ENCODE results near the gene EIF1AD.

The EIF1AD gene

DNA sequence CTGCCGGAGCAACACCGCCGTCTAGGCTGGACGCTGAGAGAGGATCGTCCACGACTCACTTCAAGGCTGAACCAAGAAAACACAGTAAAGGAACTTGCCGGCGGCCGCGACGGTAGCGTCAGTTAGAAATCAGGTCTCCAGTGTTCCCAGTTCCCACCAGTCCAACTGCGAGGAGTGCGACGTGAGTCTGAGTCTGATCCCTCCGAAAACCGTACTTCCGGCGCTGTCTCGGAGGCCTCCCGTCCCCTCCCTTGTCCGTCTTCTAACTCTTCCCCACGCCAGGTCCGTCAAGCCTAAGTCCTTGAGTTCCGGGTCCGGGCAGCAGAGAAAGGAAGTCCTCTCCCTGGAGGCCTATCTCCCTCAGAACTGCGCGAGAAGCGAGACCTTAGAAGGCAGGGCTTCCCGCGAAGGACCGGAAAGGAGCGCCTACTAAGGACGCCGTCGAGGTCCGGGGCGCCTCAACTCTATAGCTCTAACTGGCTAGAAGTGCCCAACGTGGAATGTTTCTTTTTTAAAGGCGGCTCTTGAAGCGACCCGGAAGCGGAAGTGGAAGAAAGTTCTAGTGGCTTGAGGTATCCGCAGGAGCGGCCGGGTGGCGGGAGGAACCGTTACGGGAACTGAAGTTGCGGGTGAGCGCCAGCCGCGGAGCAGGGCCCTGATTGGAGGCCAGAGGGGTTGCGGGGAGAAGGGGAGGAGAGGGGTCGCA is at the start of gene EIF1AD, which contains the start of gene BANF1:
Gene EIF1AD (minus strand): TSS at position 216 of the 706 bp plus-strand sequence. CDS start 1,768 bp downstream, outside the sequence.
Gene BANF1 (plus strand): TSS at position 562 of the 706 bp plus-strand sequence. CDS start 748 bp downstream, outside the sequence.
- Histone ChIP-seq H3K79me2 (ENCODE audit: insufficient read depth, low read depth) (peaks cover 27% of the 10 kb centered on the region), H2AFZ (ENCODE audit: low read depth) (peak within 1 kb of the TSS; percentile 58; the same call in 1 of the 2 replicates), H3K4me1 (ENCODE audit: low read depth, poor library complexity, severe bottlenecking) (peaks cover 16% of the 10 kb centered on the region), H3K36me3 (ENCODE audit: insufficient read depth) (peaks cover 5% of the 10 kb centered on the region; the same call in 1 of the 2 replicates), H3K27me3 (ENCODE audit: insufficient read depth, low read depth) (no peaks in the 10 kb centered on the region), H3K27ac (peak within 1 kb of the TSS; percentile 72), H4K20me1 (ENCODE audit: insufficient read depth) (no peaks in the 10 kb centered on the region), H3K4me3 (IDR thresholded peaks at IDR 0.05; ENCODE audit: insufficient read depth, low read depth, low read length) (no peak within 1 kb of the TSS), H3K4me2 (peak within 1 kb of the TSS; percentile 72), H3K9ac (peak within 1 kb of the TSS; percentile 63)
- TF ChIP-seq CTCF (conservative IDR thresholded peaks at IDR 0.05; ENCODE audit: low read depth, low read length) = no peak

- Histone ChIP-seq H3K4me2 (peak overlapping the region; percentile 99), H3K4me3 (IDR thresholded peaks at IDR 0.05; ENCODE audit: insufficient read depth, low read depth, low read length) (no peak overlapping the region), H3K36me3 (ENCODE audit: insufficient read depth) (peaks cover 12% of the 10 kb centered on the region; the same call in 1 of the 2 replicates), H4K20me1 (ENCODE audit: insufficient read depth) (no peaks in the 10 kb centered on the region), H3K9ac (peak overlapping the region; percentile 61; the same call in 1 of the 2 replicates), H2AFZ (ENCODE audit: low read depth) (peak overlapping the region; percentile 76), H3K27me3 (ENCODE audit: insufficient read depth, low read depth) (no peaks in the 10 kb centered on the region), H3K27ac (peak overlapping the region; percentile 59), H3K79me2 (ENCODE audit: insufficient read depth, low read depth) (peaks cover 42% of the 10 kb centered on the region), H3K4me1 (ENCODE audit: low read depth, poor library complexity, severe bottlenecking) (peaks cover 37% of the 10 kb centered on the region)
- TF ChIP-seq CTCF (conservative IDR thresholded peaks at IDR 0.05; ENCODE audit: low read depth, low read length) = no peak
Observed at GRCh38 chr11:66051371-66051765, 49.4 kb upstream of the EIF1AD start.

GRCh38 chr11:66050581-66051231 is 48.7 kb upstream of the EIF1AD start:
- Histone ChIP-seq H3K79me2 (ENCODE audit: insufficient read depth, low read depth) (peaks cover 36% of the 10 kb centered on the region), H3K27ac (peak overlapping the region; percentile 59; the same call in 1 of the 2 replicates), H3K4me1 (ENCODE audit: low read depth, poor library complexity, severe bottlenecking) (peaks cover 37% of the 10 kb centered on the region), H3K4me3 (IDR thresholded peaks at IDR 0.05; ENCODE audit: insufficient read depth, low read depth, low read length) (no peak overlapping the region), H3K4me2 (peak overlapping the region; percentile 99; the same call in 1 of the 2 replicates), H3K27me3 (ENCODE audit: insufficient read depth, low read depth) (no peaks in the 10 kb centered on the region), H2AFZ (ENCODE audit: low read depth) (peak overlapping the region; percentile 76; the same call in 1 of the 2 replicates), H3K36me3 (ENCODE audit: insufficient read depth) (peaks cover 8% of the 10 kb centered on the region; the same call in 1 of the 2 replicates), H3K9ac (peak overlapping the region; percentile 61; the same call in 1 of the 2 replicates), H4K20me1 (ENCODE audit: insufficient read depth) (no peaks in the 10 kb centered on the region)
- TF ChIP-seq CTCF (conservative IDR thresholded peaks at IDR 0.05; ENCODE audit: low read depth, low read length) = no peak

GRCh38 chr11:66048547-66049323 is 46.8 kb upstream of the EIF1AD start, which contains the start of gene GAL3ST3:
TSS of gene GAL3ST3 (minus strand) at chr11:66049161. CDS start at chr11:66045415, 3,746 bp downstream.
- H3K27me3 ChIP-seq (ENCODE audit: insufficient read depth, low read depth) = no peaks in the 10 kb centered on the region
- no peak within 1 kb of the TSS for H3K9ac ChIP-seq
- H3K4me3 ChIP-seq (IDR thresholded peaks at IDR 0.05; ENCODE audit: insufficient read depth, low read depth, low read length) = no peak within 1 kb of the TSS
- peaks cover 16% of the 10 kb centered on the region for H3K79me2 ChIP-seq (ENCODE audit: insufficient read depth, low read depth)
- no peaks in the 10 kb centered on the region for H4K20me1 ChIP-seq (ENCODE audit: insufficient read depth)
- H3K4me1 ChIP-seq (ENCODE audit: low read depth, poor library complexity, severe bottlenecking) = peaks cover 35% of the 10 kb centered on the region
- no peak within 1 kb of the TSS for H3K4me2 ChIP-seq
- H3K27ac ChIP-seq = no peak within 1 kb of the TSS
- H3K36me3 ChIP-seq (ENCODE audit: insufficient read depth) = peaks cover under 1% of the 10 kb centered on the region; the same call in 1 of the 2 replicates
- no peak within 1 kb of the TSS for H2AFZ ChIP-seq (ENCODE audit: low read depth)
- TF ChIP-seq CTCF (conservative IDR thresholded peaks at IDR 0.05; ENCODE audit: low read depth, low read length) = no peak
